HG02642 (cell line): Measurements from ENCODE around the gene CELSR1.

Experiments
- ATAC-seq: cut with Tn5 transposase; IDR thresholded peaks from one replicate; pipeline ENCODE4 v1.9.1; 2021; ENCODE audit warnings: mild to moderate bottlenecking; ENCODE audit not compliant: unreplicated experiment, poor library complexity

The CELSR1 gene, protein sequence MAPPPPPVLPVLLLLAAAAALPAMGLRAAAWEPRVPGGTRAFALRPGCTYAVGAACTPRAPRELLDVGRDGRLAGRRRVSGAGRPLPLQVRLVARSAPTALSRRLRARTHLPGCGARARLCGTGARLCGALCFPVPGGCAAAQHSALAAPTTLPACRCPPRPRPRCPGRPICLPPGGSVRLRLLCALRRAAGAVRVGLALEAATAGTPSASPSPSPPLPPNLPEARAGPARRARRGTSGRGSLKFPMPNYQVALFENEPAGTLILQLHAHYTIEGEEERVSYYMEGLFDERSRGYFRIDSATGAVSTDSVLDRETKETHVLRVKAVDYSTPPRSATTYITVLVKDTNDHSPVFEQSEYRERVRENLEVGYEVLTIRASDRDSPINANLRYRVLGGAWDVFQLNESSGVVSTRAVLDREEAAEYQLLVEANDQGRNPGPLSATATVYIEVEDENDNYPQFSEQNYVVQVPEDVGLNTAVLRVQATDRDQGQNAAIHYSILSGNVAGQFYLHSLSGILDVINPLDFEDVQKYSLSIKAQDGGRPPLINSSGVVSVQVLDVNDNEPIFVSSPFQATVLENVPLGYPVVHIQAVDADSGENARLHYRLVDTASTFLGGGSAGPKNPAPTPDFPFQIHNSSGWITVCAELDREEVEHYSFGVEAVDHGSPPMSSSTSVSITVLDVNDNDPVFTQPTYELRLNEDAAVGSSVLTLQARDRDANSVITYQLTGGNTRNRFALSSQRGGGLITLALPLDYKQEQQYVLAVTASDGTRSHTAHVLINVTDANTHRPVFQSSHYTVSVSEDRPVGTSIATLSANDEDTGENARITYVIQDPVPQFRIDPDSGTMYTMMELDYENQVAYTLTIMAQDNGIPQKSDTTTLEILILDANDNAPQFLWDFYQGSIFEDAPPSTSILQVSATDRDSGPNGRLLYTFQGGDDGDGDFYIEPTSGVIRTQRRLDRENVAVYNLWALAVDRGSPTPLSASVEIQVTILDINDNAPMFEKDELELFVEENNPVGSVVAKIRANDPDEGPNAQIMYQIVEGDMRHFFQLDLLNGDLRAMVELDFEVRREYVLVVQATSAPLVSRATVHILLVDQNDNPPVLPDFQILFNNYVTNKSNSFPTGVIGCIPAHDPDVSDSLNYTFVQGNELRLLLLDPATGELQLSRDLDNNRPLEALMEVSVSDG (N-terminal part only)

DNA sequence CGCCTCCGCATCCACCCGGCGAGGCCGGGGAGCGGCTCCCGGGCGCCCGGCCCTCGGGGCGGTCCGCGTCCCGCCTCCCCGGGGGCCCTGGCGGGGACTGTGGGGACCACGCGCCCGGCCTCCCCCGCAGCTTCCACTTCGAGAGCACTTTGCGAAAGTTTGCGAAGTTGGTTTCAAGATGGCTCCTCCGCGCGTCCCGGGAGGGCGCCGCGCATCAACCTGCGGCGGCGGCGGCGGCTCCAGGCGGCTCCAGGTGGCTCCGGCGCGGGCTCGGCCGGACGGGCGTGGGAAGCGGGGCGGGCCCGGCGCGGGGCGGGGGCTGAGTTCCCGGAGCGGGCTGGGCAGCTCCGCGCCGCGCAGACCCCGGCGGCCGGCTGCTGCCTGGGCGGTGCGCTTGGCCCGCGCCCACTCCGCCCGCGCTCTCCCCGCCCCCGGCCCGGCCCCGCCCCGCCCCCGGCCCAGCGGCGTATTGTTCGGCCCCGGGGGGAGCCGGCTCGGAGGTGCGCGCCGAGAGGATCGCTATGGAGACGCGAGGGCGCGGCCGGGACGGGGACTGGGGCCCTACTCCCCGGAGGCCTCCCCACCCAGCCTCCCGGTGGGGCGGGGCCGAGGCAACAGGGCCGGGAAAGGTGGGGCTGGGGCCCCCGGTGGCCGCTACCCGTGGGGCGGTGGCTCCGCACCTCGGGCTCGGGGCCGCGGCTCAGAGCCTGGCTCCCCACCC is at the start of gene CELSR1:
Gene CELSR1, minus strand, starts transcription at position 396 of the 721 bp plus-strand sequence. CDS start 450 bp downstream, outside the sequence.
- no peak for ATAC-seq

DNA sequence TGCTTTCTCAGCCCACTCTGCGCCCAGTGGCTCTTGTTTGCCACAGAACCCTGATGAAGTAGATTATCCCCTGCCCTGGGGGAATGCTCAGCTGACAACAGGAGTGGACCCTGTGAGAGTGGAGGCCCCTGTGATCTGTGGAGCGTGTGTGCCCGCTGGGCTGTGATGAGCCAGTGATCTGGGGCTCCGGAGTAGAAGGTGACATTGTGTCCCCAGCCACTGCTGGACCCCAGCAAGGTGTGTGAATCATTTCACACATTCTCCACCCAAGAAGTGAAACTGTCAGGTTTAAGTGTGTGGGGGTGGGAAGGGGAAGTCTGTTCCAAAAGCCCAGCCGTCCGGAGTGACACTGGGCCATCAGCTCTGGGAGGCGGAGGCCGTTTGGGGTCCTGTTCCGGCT is 49.6 kb upstream of the CELSR1 start:
- ATAC-seq = peak; percentile 39

DNA sequence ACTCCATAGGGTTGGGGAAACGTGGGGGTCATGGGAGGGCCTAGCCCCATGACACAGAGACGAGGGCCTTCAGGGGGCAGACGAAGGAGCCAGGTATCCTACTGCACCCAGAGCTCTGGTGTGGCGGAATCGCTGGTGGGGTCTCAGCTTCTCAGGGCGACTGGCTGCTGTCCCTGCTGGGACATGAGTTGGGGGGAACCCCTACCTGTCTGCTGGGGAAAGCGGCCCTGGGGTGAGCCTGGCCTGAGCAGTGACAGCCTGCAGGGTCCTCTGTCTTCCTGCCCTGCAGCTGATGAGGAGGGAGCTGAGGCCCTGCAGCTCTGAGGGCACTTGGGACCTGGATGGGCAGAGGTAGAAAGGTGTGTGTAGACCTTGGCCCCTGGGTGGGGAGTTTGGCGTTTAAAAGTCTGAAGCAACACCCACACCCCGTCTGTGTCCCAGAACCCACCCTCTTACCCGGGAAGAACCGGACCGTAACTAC is 49.2 kb upstream of the CELSR1 start:
- no peak for ATAC-seq

DNA sequence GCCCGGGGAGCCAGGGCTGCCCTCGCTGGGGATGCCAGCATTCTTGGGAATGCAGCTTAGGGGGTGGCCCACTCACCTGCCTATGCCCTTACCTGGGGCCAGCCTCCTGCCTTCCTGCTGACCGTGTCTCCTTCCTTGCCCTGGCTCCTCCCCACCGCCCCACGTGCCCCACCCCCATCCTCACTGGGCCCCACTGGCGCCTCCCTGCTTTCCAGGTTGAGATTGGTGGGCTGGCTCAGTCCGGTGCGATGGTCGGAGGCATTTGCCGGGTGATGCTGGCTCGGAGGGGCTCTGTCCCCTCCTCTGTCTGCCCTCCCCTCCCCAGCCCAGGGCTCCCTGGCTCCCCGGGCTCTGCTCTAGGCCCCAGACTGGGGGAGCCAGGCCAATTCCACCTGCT is 48.7 kb upstream of the CELSR1 start:
- no peak for ATAC-seq

DNA sequence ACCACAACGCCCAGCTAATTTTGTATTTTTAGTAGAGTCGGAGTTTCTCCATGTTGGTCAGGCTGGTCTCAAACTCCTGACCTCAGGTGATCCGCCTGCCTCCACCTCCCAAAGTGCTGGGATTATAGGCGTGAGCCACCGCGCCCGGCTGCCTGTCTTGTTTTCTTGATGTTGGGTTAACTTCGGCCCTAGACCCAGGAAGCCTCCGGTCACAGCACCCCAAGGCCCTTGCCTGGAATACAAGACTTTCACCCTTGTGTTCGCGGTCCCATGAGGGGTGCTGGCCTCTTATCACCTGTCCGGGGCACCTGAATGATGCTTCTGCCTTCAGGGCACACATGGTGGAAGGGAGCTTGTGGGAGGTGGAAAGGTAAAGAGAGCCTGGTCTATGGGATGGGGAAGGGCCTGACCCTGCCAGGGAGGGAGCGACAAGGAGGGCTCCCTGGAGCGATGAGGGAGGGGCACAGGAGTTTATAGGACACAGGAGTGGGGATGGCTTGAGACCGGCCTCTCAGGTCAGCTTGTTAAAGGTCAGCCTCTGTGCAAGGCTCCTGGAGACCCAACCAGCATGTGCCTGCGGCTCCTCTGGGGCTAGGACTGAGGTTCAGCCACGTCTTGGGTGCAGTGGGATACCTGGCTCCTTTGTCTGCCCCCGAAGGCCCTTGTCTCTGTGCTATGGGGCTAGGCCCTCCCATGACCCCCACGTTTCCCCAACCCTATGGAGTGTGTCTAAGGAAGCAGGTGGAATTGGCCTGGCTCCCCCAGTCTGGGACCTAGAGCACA is 48.1 kb upstream of the CELSR1 start:
- no peak for ATAC-seq

DNA sequence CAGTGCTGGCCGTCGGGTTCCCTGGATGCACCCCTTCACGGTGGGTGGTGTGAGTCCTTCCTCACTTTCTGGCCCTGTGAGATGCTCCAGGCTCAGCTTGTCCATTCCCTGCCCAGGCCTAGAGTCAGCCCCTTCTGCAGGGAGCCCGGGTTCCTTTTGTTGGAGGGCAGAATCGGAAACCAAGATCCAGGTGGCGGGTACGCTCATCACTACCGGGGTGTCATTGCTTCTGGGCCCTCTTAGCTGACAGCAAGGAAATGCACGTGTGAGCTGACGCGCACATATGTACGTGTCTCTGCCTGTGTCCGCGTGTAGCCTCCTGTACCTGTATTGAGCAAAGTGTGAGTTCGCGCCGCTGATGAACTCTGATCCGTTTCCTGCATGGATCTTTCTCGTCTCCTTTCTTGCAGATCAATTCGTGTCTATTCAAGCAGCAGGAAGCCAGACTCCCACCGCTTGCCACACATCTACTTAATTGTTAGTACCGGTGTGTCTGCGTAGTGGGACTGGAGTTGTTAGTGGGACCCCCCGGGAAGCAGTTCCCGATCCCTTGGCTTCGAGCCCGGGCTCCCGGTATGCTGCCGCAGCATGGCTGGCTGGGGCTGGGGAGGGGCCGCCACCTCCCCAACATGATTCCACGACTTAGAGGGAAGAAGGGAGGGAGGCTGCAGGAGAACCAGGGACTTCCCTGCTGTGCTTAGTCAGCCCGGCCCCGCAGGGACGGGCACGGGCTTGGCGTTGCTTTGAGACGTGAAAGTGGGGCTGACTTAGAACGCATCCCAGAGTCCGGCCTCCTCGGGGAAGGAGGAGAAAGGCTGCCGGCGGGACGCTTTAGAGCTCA is 46.9 kb upstream of the CELSR1 start:
- no peak for ATAC-seq

DNA sequence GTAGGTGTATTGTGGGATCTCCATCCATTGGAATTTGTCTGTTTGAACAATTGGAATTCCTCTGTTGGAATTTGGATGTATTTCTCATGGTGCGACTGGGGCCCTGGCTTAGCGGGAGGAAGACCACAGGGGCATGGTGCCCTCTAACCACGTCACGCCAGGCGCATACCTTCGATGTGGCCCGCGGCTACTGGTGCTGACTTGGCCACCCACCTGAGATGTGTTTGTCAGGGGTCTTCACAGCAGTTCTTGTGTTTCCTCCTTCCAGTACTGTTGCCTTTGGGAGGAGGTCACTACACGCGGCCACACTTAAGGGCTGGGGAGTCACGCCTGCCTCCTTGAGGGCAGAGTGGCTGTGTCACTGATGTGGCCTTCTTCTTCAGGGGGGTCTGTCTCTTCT is 46.2 kb upstream of the CELSR1 start:
- no peak for ATAC-seq

DNA sequence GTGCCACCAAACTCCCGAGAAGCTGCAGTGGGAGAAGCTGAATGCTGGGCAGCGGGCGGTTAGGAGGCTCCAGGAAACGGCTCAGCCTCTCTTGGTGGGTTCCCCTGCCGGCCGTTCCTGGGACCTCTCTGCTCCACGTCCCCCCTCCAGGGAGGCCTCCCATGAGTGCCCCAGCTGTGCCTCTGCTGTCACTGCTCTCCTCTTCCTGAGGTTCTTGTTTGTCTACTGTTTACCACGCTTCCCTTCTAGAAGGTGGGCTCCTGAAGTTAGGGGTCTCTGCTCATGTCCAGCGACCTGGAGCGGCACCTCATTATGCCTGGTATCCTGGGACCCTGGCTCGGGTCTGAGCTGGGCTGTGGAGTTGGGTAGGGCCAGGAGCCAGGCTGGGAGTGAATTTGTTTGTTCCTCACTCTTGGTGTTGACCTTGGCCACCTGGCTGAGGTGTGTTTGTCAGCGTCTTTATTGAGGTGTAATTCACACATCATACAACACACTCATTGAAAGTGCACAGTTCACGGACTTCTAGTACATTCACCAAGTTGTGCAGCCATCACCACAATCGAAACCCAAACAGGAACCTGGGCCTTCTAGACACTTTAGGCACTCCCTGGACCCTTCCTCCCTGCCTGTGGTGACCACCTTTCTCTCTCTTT is 45.0 kb upstream of the CELSR1 start:
- no peak for ATAC-seq

DNA sequence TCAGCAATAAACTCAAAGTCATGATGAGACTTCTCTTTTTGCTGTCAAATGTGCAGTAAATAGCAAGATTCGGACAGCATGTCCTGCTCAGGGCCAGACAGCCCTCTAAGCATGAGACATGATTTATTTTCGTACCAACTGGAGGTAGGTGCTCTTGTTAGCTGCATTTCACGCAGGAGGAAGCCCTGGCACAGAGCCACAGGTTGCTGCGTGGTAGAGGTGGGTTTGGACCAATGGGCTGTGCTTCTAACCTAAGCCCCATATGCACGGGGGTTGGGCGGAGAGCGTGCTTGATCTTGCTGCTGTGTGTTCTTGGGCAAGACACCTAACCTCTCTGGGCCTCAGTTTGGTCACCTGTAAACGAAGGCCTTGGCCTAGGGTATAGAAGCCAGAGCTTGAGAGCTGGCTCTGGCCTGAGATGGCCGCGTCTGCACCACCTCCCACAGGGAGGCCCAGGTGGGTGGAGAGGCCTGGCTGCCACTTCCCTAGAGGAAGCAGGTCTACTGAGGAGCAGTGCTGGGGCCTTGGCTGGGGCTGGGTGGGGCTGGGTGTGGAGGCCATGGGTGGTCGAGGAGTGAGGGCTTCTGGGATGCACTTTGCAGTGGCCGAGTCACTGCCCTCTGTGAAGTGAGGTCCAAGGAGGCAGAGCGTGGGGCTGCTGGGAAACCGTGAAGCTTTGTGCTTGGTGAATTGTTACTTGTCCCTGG is 44.3 kb upstream of the CELSR1 start:
- ATAC-seq = no peak

DNA sequence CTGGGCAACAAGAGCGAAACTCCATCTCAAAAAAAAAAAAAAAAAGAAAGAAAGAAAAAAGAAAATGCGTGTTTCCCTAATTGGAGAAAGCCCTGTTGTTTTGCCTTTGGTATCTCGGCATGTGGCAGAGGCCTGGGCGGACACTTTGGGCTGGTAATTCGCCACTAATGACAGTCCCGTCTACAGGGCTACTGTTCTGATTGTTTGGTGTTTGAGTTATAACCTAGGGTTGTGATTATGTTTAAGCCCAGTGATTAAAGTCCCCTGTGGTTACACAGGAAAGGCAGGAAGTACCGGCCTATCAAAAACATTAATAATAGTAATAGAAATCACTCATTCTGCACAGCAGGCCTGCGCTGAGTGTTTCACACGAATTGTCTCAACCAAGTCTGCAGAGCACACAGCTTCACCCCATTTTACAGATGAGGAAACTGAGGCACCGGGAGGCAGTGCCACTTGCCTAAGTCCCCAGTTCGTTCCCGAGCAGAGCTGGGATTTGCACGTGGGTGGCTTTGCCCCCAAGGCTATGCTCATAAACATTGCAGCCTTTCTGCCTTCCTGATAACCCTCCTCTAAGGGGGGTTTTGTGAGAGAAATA is 43.6 kb upstream of the CELSR1 start:
- ATAC-seq = no peak

DNA sequence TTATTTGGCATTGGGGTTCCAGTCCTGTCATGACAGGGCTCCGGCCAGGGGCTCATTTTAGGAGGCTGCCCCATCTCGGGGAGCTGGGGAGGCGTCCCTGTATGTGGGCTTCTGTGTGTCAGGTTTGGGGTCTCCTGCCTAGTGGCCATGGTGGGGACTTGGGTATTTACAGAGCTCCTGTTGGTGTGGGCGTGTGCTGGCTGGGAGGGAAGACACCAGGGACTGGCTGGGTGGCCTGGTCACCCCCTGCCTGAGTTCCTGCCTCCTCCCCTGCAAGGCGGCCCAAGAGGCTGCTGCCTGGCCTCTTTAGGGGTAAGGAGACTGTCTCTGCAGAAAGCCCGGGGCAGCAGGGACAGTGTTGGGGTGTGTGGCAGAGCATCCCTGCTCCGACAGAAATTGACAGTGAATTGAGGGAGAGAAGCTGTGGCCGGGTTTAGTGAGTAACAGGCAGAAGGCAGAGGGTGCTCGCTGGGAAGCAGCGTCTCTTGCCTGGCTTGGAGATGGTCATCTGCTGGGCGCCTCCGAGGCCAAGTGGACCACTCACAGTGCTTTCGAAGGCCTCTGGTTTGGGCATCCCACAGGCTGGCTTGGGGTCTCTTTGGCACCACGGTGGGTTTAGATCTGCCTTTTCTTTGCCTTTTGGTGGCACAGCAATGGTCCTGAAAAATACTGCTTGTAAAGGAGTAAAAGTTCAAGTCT is 42.5 kb upstream of the CELSR1 start:
- no peak for ATAC-seq

DNA sequence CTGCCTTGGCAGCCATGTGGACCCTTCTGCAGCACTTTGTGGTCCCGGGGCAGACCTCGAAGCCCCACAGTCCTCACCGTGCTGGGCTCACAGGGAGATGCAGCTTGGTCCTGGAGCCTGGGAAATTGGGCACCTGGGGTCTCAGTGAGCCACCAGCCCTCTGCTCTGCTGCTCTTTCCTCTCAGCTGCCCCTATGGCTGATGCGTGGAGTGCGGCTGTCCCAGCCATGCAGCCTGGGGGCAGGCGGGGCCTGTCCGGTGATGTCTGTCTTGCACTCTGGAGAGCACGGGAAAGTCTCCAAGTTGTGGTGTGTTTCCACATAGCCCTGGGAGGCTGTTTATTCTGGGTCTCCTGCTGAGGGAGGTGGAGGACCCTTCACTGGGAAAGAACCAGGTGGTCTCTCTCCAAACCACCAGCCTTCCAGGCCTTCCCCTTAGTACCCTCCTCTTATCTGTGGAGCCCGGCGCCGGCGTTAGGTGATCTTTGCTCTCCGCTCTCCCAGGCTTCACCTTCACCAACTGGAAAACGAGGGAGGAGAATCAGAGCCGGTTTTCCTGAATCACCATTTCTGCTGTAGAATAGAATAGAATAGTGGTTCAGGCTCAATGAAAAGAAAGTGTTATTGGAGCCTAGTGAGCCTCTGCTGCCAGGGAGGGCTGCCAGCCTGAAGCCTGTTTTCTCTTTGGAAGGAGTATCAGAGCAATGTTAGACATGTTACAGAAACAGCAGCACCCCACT is 41.6 kb upstream of the CELSR1 start:
- no peak for ATAC-seq

DNA sequence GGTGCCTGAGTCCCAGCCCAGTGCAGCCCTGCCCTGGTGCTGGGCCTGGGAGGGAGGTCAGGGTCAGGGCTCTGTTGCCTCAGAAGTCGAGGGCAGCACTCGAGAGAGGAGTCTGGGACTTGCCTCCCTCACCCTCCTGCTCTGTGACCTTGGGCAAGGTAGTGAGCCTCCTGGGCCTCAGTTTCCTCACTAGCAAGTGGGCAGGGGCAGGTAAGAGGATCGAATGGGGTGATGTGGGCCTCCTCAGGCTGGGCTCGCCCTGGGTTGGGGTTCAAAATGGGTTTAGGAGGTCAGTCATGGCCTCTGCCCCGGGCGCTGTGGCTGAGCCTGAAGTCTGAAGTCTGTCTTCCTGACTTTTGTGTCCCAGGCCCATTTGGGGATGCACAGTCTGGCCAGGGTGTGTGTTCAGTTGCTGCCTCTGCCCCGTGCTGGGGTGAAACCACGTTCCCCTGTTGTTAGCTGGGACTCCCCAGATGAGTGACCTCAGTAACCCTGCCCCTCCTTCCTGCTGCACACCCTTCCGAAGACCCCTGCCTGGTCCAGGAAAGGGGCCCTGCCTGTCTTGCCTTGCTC is 40.9 kb upstream of the CELSR1 start:
- ATAC-seq = no peak

DNA sequence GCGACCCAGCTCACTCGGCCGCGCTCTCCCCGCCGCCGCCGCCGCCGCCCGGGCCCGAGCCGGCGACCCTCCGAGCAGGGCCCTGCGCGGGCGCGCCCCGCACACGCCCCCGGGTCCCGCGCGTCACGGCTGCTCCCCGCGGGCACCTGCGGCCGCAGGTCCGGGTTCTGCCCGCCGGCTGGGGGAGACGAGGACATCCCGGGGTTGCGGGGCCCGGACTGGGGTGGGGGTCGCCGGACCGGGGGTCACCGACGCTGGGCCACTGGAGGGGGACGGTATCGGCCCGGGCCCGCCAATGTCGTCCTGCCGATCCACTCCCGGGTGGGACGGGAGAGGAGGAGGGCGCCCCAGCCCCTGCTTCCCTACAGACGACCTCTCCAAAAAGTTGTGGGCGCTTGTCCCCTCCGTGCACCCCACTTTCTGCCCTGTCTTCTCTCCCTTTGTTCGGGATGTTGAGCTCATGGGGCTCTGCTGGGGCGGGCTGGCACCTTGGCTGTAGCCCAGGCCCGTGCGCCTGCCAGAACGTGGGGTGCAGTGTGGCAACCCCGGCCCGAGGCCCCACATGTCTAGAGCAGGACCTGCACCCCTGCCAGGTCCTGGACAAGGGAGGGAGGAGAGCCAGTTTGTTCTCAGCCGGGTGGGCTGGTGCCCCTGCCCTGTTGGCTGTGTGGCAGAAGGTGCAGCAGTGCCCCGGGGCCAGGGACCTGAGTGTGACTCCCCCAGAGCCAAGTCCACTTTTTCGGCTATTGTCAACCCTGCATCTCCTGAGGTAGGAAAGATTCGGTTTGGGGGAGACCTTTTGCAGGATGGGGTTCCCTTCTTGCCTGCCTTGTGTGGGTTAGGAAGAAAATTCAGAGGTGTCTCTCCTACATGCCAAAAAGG is 40.2 kb upstream of the CELSR1 start:
- ATAC-seq = peak; percentile 7
